Measurements from ENCODE around the gene CCL5.
"Not testable (repeated sequence)": the region's sequence is repeated elsewhere in the genome, so short reads cannot be mapped to it uniquely, and the experiment has no call there.

The CCL5 gene

GRCh38 chr17:35898283-35899070, 18.3 kb upstream of the CCL5 start:
- DNase-seq: no peak

- DNase-seq: not testable (repeated sequence)
Observed at GRCh38 chr17:35897772-35898171, 17.6 kb upstream of the CCL5 start.

GRCh38 chr17:35895636-35896587, 15.8 kb upstream of the CCL5 start:
- no peak for DNase-seq

GRCh38 chr17:35894206-35894605, 14.0 kb upstream of the CCL5 start:
- no peak for DNase-seq

- no peak for DNase-seq
Observed at GRCh38 chr17:35893751-35894150, 13.6 kb upstream of the CCL5 start.

- no peak for DNase-seq
Observed at GRCh38 chr17:35892091-35893035, 12.2 kb upstream of the CCL5 start.

GRCh38 chr17:35891269-35891668, 11.1 kb upstream of the CCL5 start:
- DNase-seq: no peak

GRCh38 chr17:35890774-35891155, 10.6 kb upstream of the CCL5 start:
- no peak for DNase-seq

GRCh38 chr17:35889818-35890773, 9.9 kb upstream of the CCL5 start:
- DNase-seq: no peak

GRCh38 chr17:35889241-35889640, 9.1 kb upstream of the CCL5 start:
- no peak for DNase-seq

GRCh38 chr17:35878361-35878760, 1.8 kb downstream of the CCL5 start:
- no peak for DNase-seq

GRCh38 chr17:35877345-35878029, 2.7 kb downstream of the CCL5 start:
- no peak for DNase-seq

GRCh38 chr17:35876534-35876933, 3.6 kb downstream of the CCL5 start:
- DNase-seq: no peak

GRCh38 chr17:35875800-35876139, 4.4 kb downstream of the CCL5 start:
- DNase-seq: no peak

- DNase-seq: no peak
Observed at GRCh38 chr17:35875072-35875799, 4.9 kb downstream of the CCL5 start.

GRCh38 chr17:35872196-35872980, 7.8 kb downstream of the CCL5 start:
- DNase-seq: no peak

GRCh38 chr17:35870906-35871819, 9.0 kb downstream of the CCL5 start:
- DNase-seq: no peak

- no peak for DNase-seq
Observed at GRCh38 chr17:35868737-35869136, 11.4 kb downstream of the CCL5 start, which contains the start of gene HEATR9. TSS of gene HEATR9 (minus strand) at chr17:35868891. CDS start at chr17:35868742, 149 bp downstream.
